Measurements from ENCODE around the gene MICAL2.

- TF ChIP-seq EGR1 (IDR thresholded peaks at IDR 0.05; ENCODE audit: borderline replicate concordance in 1 of 2, low read depth in 2 of 2, low read length in 2 of 2) (no peak), SRF (IDR thresholded peaks at IDR 0.05; ENCODE audit: low read depth in 2 of 2, low read length in 2 of 2) (no peak), GABPA (IDR thresholded peaks at IDR 0.05; ENCODE audit: low read depth) (no peak), RFX5 (IDR thresholded peaks at IDR 0.05; ENCODE audit: low read depth, low read length) (no peak), SMC3 (IDR thresholded peaks at IDR 0.05; ENCODE audit: borderline replicate concordance, low read length) (no peak), CTCF (IDR thresholded peaks at IDR 0.05 in 2 of 3, conservative IDR thresholded peaks at IDR 0.05 in 1 of 3; ENCODE audit: control insufficient read depth in 2 of 3, extremely low read depth in 1 of 3, insufficient read depth in 1 of 3, low read depth in 3 of 3, low read length in 3 of 3) (no peak), EED (IDR thresholded peaks at IDR 0.05; ENCODE audit: low read depth) (no peak), POLR2AphosphoS2 (IDR thresholded peaks at IDR 0.05; ENCODE audit: low read depth, low read length) (no peak)
Measured at GRCh38 chr11:12132790-12133145, 22.4 kb downstream of the MICAL2 start.
